HFF-Myc (cell line): ENCODE data around the gene RAD51B.

Experiments
- DNase-seq: peaks from one replicate; pipeline ENCODE4 v3.0.0-alpha.2; 2011; ENCODE audit warnings: low read depth; ENCODE audit errors: extremely low read depth
- H3K4me3 ChIP-seq: replicated peaks from 2 replicates; pipeline ENCODE4 v1.5.1; 2011; ENCODE audit warnings: low read depth, mild to moderate bottlenecking, control low read depth, low read length
- TF ChIP-seq, protein P1 (sequence below): IDR thresholded peaks from 2 replicates; pipeline ENCODE4 v1.5.1; 2012; ENCODE audit warnings: mild to moderate bottlenecking, low read depth, low read length, control low read depth; ENCODE audit errors: missing control alignments

RAD51B gene

GRCh38 chr14:68727315-68728047, 907.9 kb downstream of the RAD51B start:
- TF ChIP-seq, protein P1, sequence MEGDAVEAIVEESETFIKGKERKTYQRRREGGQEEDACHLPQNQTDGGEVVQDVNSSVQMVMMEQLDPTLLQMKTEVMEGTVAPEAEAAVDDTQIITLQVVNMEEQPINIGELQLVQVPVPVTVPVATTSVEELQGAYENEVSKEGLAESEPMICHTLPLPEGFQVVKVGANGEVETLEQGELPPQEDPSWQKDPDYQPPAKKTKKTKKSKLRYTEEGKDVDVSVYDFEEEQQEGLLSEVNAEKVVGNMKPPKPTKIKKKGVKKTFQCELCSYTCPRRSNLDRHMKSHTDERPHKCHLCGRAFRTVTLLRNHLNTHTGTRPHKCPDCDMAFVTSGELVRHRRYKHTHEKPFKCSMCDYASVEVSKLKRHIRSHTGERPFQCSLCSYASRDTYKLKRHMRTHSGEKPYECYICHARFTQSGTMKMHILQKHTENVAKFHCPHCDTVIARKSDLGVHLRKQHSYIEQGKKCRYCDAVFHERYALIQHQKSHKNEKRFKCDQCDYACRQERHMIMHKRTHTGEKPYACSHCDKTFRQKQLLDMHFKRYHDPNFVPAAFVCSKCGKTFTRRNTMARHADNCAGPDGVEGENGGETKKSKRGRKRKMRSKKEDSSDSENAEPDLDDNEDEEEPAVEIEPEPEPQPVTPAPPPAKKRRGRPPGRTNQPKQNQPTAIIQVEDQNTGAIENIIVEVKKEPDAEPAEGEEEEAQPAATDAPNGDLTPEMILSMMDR = no peak
- H3K4me3 ChIP-seq = no peak overlapping the region

GRCh38 chr14:68728342-68729106, 908.9 kb downstream of the RAD51B start:
- no peak overlapping the region for H3K4me3 ChIP-seq
- TF ChIP-seq, protein P1 = no peak
- DNase-seq = no peak

More at GRCh38 chr14:68727315-68728047, 907.9 kb downstream of the RAD51B start:
- no peak for DNase-seq

DNA sequence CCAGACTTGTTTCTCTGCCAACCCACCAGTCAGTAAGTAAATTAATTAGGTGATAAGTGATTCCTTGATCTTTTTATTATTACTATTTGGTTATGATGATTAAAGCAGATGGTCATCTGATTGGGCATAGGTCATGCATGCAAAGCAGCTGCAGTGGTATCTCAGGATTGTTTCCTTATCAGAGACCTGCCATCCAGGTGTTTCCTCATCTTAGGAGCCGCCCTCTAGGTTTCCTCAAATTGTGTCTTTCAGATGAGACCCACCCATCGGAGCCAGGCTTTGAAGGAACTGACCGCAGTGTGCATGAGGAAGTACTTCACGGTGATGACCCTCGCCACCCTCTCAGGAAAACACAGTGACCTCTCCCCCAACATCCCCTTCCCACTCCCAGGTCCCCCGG, 910.0 kb downstream of the RAD51B start:
- no peak for DNase-seq
- H3K4me3 ChIP-seq = no peak overlapping the region
- TF ChIP-seq, protein P1 = no peak

- TF ChIP-seq, protein P1 = no peak
- DNase-seq = no peak
- H3K4me3 ChIP-seq = no peak overlapping the region
Measured at GRCh38 chr14:68730348-68730747, 910.8 kb downstream of the RAD51B start.

DNA sequence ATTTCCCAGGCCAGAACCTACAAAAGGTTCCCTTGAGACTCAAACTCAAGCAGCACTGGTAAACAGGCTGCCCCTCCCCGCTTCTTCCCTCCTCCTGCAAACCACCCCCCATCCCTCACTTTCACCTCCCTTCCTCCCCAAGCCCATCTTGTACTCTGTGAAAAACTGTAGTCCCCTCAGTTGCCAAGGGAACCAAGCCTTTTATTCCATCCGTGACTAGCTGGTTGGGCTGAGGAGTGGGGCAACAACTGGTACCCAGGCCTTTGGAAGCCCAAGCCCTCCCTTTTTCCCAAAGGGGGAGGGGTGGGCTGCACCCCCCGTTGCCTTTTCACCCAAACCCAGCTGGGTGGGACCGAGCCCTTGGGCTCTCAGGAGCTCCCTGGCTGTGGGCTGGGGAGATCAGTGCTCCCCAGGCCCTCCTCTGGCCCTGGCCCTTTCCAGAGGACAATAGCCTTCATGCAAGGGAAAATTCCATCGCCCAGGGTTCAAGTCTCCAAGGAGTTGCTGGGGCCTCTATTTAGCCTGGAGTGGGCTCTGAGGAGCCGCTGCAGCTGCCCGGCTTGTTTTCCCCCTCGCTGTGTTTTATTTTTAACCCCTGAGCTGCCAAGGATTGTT, 911.3 kb downstream of the RAD51B start:
- DNase-seq = no peak
- TF ChIP-seq, protein P1 = no peak
- H3K4me3 ChIP-seq = no peak overlapping the region

DNA sequence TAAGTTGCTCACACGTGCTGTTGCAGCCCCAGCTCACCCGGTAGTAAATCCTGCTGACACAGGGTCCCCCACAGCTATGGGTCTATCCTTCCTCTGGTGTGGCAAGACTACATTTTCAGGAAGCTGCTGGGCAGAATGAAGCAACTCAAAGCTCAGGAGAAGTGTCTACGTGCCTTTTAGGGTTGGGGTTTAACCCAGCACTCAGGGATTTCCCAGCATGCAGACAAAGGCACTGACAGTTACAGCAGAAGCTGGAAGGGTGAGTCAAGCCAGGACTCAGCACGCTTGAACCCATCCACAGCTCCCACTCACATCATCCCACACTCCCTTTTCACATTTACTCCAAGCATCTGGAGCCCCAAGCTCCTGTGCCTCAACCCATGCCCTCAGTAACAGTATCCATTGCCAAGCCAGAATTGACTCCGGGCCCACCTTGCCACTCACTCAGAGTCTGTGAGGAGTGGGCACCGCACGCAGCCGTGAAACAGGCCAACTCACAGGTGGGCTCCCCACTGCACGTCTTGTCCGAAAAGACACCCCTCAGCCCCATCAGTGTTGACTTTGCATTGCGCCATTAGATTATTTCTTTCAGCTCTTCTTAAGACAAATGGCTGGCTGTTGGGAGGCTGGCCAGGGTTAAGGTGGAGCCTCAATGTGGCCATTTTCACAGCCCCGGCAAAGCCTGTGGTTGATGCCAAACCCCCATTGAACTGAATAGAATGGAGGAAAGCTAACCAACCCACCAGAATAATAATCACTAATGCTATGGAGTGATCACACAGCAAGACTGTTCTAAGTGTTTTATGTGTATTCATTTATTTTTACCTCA, 913.7 kb downstream of the RAD51B start:
- DNase-seq = no peak
- TF ChIP-seq, protein P1 = no peak
- H3K4me3 ChIP-seq = no peak overlapping the region
